HEK293 (cell line): Measurements from ENCODE around the gene SLC52A3.
A peak's percentile ranks its signal among the peaks of the same experiment; 100 is the strongest.

Source experiments
- CTCF ChIA-PET: fragments of 350-600 bp; formaldehyde crosslinking; extraction: SDS; loops from one replicate; lab custom pipeline; 2021; ENCODE audit warnings: antibody characterized with exemption; lab: Yijun Ruan, JAX
- POLR2A ChIA-PET: fragments of 300-600 bp; formaldehyde crosslinking; extraction: SDS; loops from one replicate; lab custom pipeline; 2020; ENCODE audit warnings: antibody characterized with exemption, inconsistent platforms; lab: Yijun Ruan, JAX
- H3K27ac ChIP-seq: fragments of 200-500 bp; sonication (Bioruptor generic); 2 replicates; pipeline ENCODE4 v1.5.1; 2014; ENCODE audit warnings: low read depth, low read length, control low read depth, inconsistent platforms; ENCODE audit errors: extremely low read depth
- H3K36me3 ChIP-seq, 2 experiments: fragments of 200-500 bp in 1 of 2; sonication (Bioruptor generic) in 1 of 2; 1 replicate in 1 of 2; 2 replicates in 1 of 2; pipeline ENCODE4 v1.5.1; 2014 to 2017; ENCODE audit warnings: inconsistent platforms in 2 of 2, low read length in 2 of 2; ENCODE audit not compliant: control insufficient read depth in 2 of 2, insufficient read depth in 1 of 2
- H3K4me1 ChIP-seq: fragments of 200-500 bp; sonication (Bioruptor generic); 2 replicates; pipeline ENCODE4 v1.5.1; 2014; ENCODE audit warnings: mild to moderate bottlenecking, low read length, inconsistent platforms; ENCODE audit not compliant: control insufficient read depth, insufficient read depth
- H3K4me3 ChIP-seq: 2 replicates; pipeline ENCODE4 v1.5.1; 2011; ENCODE audit warnings: low read depth, mild to moderate bottlenecking, control low read depth, low read length, moderate library complexity
- H3K9me3 ChIP-seq: fragments of 200-500 bp; sonication (Bioruptor generic); 2 replicates; pipeline ENCODE4 v1.5.1; 2014; ENCODE audit warnings: low read depth, low read length, inconsistent platforms; ENCODE audit not compliant: control insufficient read depth, insufficient read depth
- ZBTB1 ChIP-seq: fragments of 450-650 bp; formaldehyde crosslinking; IDR thresholded peaks from 2 replicates; pipeline ENCODE4 v1.5.1; 2016; ENCODE audit warnings: missing biosample characterization, missing genetic modification characterization
- ZFP41 ChIP-seq: fragments of 450-650 bp; formaldehyde crosslinking; IDR thresholded peaks from 2 replicates; pipeline ENCODE4 v1.5.1; 2016; ENCODE audit warnings: missing biosample characterization, missing genetic modification characterization, borderline replicate concordance
- ZNF112 ChIP-seq: fragments of 450-650 bp; formaldehyde crosslinking; IDR thresholded peaks from 2 replicates; pipeline ENCODE4 v1.5.0; 2017; ENCODE audit warnings: missing biosample characterization, missing genetic modification characterization
- ZNF114 ChIP-seq: fragments of 450-650 bp; formaldehyde crosslinking; IDR thresholded peaks from 2 replicates; pipeline ENCODE4 v1.5.0; 2017; ENCODE audit warnings: missing biosample characterization, missing genetic modification characterization
- ZNF16 ChIP-seq: fragments of 450-650 bp; formaldehyde crosslinking; IDR thresholded peaks from 2 replicates; pipeline ENCODE4 v1.5.1; 2016; ENCODE audit warnings: low read depth, missing biosample characterization, missing genetic modification characterization
- ZNF19 ChIP-seq: fragments of 450-650 bp; formaldehyde crosslinking; IDR thresholded peaks from 2 replicates; pipeline ENCODE4; 2016; ENCODE audit warnings: missing biosample characterization, missing genetic modification characterization, low read depth
- ZNF23 ChIP-seq: fragments of 450-650 bp; formaldehyde crosslinking; IDR thresholded peaks from 2 replicates; pipeline ENCODE4 v1.5.1; 2016; ENCODE audit warnings: missing biosample characterization, missing genetic modification characterization, borderline replicate concordance
- ZNF302 ChIP-seq: fragments of 450-650 bp; formaldehyde crosslinking; IDR thresholded peaks from 2 replicates; pipeline ENCODE4 v1.5.1; 2016; ENCODE audit warnings: missing biosample characterization, missing genetic modification characterization, low read depth
- ZNF426 ChIP-seq: fragments of 450-650 bp; formaldehyde crosslinking; IDR thresholded peaks from 2 replicates; pipeline ENCODE4 v1.5.1; 2017; ENCODE audit warnings: missing biosample characterization, missing genetic modification characterization, mild to moderate bottlenecking, inconsistent platforms, moderate library complexity
- ZNF433 ChIP-seq: fragments of 450-650 bp; formaldehyde crosslinking; IDR thresholded peaks from 2 replicates; pipeline ENCODE4 v1.5.1; 2016; ENCODE audit warnings: missing biosample characterization, missing genetic modification characterization, low read depth
- ZNF558 ChIP-seq: fragments of 450-650 bp; formaldehyde crosslinking; IDR thresholded peaks from 2 replicates; pipeline ENCODE4 v1.5.1; 2016; ENCODE audit warnings: missing biosample characterization, missing genetic modification characterization
- ZNF654 ChIP-seq: fragments of 450-650 bp; formaldehyde crosslinking; IDR thresholded peaks from 2 replicates; pipeline ENCODE4 v1.5.1; 2016; ENCODE audit warnings: low read depth, missing biosample characterization, missing genetic modification characterization
- ZNF777 ChIP-seq: fragments of 450-650 bp; formaldehyde crosslinking; IDR thresholded peaks from 2 replicates; pipeline ENCODE4 v1.5.1; 2017; ENCODE audit warnings: missing biosample characterization, missing genetic modification characterization, borderline replicate concordance
- ZNF843 ChIP-seq: fragments of 450-650 bp; formaldehyde crosslinking; IDR thresholded peaks from 2 replicates; pipeline ENCODE4 v1.5.1; 2016; ENCODE audit warnings: missing biosample characterization, missing genetic modification characterization
- TF ChIP-seq, protein P1 (sequence below): fragments of 450-650 bp; formaldehyde crosslinking; IDR thresholded peaks from 2 replicates; pipeline ENCODE4 v1.5.1; 2016; ENCODE audit warnings: missing biosample characterization, missing genetic modification characterization
- TF ChIP-seq, protein P2 (sequence below): fragments of 450-650 bp; formaldehyde crosslinking; IDR thresholded peaks from 2 replicates; pipeline ENCODE4 v1.5.1; 2016; ENCODE audit warnings: missing biosample characterization, missing genetic modification characterization, low read depth

The SLC52A3 gene

DNA sequence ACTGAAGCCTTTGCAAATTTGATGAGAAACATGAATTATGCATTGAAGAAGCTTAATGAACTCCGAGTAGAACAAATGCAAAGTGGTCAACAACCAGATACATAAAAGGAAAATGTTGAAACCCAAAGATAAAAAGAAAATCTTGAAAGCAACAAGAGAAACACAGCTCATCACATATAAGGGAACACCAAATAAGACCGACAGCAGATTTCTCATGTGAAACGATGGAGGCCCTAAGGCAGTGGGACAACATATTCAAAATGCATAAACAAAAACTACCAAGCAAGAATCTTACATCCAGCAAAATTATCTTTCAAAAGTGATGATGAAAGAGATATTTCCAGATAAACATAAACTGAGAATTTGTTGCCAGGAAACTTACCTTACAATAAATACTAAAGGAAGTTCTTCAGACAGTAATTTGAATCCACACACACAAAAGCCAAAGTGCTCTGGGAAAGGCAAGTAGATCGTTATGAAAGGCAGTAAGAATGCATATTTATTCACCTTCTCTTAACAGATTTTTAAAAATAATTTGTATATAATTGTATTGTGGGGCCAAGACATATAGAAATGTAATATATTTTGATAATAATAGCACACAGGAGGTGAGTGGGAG is 22.5 kb downstream of the SLC52A3 start (continued):
- TF ChIP-seq ZNF426: no peak
- TF ChIP-seq, protein P1, sequence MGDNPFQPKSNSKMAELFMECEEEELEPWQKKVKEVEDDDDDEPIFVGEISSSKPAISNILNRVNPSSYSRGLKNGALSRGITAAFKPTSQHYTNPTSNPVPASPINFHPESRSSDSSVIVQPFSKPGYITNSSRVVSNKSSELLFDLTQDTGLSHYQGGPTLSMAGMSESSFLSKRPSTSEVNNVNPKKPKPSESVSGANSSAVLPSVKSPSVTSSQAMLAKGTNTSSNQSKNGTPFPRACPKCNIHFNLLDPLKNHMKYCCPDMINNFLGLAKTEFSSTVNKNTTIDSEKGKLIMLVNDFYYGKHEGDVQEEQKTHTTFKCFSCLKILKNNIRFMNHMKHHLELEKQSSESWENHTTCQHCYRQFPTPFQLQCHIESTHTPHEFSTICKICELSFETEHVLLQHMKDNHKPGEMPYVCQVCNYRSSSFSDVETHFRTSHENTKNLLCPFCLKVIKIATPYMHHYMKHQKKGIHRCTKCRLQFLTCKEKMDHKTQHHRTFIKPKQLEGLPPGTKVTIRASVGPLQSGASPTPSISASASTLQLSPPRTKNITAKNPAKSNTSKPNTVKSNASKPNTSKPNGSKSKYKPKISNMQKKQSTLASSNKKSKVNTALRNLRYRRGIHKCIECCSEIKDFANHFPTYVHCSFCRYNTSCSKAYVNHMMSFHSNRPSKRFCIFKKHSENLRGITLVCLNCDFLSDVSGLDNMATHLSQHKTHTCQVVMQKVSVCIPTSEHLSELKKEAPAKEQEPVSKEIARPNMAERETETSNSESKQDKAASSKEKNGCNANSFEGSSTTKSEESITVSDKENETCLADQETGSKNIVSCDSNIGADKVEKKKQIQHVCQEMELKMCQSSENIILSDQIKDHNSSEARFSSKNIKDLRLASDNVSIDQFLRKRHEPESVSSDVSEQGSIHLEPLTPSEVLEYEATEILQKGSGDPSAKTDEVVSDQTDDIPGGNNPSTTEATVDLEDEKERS: peak; percentile 92
- TF ChIP-seq, all 188 proteins: peak for 8

- no peak for TF ChIP-seq ZNF19 (tag by site-specific recombination)
- TF ChIP-seq ZNF112: 0 out of 2 replicates have a peak, but pooled peaks have one; percentile 80
- TF ChIP-seq, all 188 proteins: peak for 1
- no peak overlapping the region for H3K4me3 ChIP-seq
- H3K9me3 ChIP-seq: no peaks in the 10 kb centered on the region
- ChIA-PET POLR2A (interaction anchor here (0.6 kb wide), 1 partner anchor 70 kb away, joined by 3 read pairs; no protein-coding TSS in a partner anchor), CTCF (interaction anchor here (0.7 to 1.1 kb wide), 2 partner anchors 52 to 180 kb away, joined by 3 read pairs; no protein-coding TSS in a partner anchor)
- no peaks in the 10 kb centered on the region for H3K4me1 ChIP-seq
- no peaks in the 10 kb centered on the region for H3K36me3 ChIP-seq
- H3K27ac ChIP-seq: no peak overlapping the region
Observed at GRCh38 chr20:742156-742555, 26.1 kb downstream of the SLC52A3 start.

- H3K4me1 ChIP-seq: no peaks in the 10 kb centered on the region
- ChIA-PET CTCF (interaction anchor here (0.7 to 3.5 kb wide), 3 partner anchors 8 to 180 kb away, joined by 3 to 23 read pairs (median 3); no protein-coding TSS in a partner anchor), POLR2A (interaction anchor here (0.6 kb wide), 1 partner anchor 69 kb away, joined by 3 read pairs; no protein-coding TSS in a partner anchor)
- TF ChIP-seq ZNF23 (tag by site-specific recombination) (no peak), ZFP41 (no peak), ZNF777 (tag by site-specific recombination) (no peak), ZNF16 (tag by site-specific recombination) (no peak), ZNF433 (tag by site-specific recombination) (no peak), ZNF114 (tag by site-specific recombination) (no peak), ZNF843 (tag by site-specific recombination) (no peak), ZNF302 (tag by site-specific recombination) (no peak), ZNF426 (no peak), ZBTB1 (tag by site-specific recombination) (no peak), ZNF558 (tag by site-specific recombination) (no peak), ZNF654 (no peak)
- TF ChIP-seq, protein P2, sequence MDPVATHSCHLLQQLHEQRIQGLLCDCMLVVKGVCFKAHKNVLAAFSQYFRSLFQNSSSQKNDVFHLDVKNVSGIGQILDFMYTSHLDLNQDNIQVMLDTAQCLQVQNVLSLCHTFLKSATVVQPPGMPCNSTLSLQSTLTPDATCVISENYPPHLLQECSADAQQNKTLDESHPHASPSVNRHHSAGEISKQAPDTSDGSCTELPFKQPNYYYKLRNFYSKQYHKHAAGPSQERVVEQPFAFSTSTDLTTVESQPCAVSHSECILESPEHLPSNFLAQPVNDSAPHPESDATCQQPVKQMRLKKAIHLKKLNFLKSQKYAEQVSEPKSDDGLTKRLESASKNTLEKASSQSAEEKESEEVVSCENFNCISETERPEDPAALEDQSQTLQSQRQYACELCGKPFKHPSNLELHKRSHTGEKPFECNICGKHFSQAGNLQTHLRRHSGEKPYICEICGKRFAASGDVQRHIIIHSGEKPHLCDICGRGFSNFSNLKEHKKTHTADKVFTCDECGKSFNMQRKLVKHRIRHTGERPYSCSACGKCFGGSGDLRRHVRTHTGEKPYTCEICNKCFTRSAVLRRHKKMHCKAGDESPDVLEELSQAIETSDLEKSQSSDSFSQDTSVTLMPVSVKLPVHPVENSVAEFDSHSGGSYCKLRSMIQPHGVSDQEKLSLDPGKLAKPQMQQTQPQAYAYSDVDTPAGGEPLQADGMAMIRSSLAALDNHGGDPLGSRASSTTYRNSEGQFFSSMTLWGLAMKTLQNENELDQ (tag by site-specific recombination): no peak
- no peaks in the 10 kb centered on the region for H3K36me3 ChIP-seq
- H3K27ac ChIP-seq: no peak overlapping the region
- no peaks in the 10 kb centered on the region for H3K9me3 ChIP-seq
- H3K4me3 ChIP-seq: no peak overlapping the region
Observed at GRCh38 chr20:741620-742019, 26.7 kb downstream of the SLC52A3 start.
